MM.1S (cell line): ENCODE data around the gene NSUN3.

Experiments
- EZH2 ChIP-seq: fragments of 300-600 bp; sonication (generic); optimal IDR thresholded peaks from 2 replicates; pipeline ENCODE3; 2017; ENCODE audit warnings: low read depth, mild to moderate bottlenecking, antibody characterized with exemption, low read length, mixed read lengths
- EZH2phosphoT487 ChIP-seq: fragments of 300-600 bp; sonication (generic); IDR thresholded peaks from 2 replicates; pipeline ENCODE4 v1.6.1; 2018; ENCODE audit warnings: antibody characterized with exemption, low read length
- TF ChIP-seq, protein P1 (sequence below): fragments of 300-600 bp; sonication (generic); IDR thresholded peaks from 2 replicates; pipeline ENCODE4 v1.5.1; 2016; ENCODE audit warnings: antibody characterized with exemption, low read length, mixed read lengths

DNA sequence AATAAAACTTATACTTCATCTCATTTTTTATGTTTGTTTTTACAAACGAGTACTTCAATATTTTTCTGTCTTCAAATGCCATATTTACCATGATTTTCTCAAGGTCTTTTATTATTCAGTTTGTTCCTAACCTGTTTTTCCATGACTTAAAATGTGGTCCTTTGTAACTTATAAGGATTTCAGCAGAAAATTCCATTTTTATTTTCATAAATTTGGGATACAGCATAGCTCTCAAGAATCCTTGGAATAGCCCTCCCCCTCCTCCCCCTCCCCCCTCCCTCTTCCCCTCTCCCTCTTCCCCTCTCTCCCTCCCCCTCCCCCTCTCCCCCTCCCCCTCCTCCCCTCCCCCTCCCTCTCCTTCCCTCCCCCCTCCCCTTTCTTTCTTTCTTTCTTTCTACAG lies 19.6 kb upstream of the NSUN3 start:
- TF ChIP-seq, protein P1, sequence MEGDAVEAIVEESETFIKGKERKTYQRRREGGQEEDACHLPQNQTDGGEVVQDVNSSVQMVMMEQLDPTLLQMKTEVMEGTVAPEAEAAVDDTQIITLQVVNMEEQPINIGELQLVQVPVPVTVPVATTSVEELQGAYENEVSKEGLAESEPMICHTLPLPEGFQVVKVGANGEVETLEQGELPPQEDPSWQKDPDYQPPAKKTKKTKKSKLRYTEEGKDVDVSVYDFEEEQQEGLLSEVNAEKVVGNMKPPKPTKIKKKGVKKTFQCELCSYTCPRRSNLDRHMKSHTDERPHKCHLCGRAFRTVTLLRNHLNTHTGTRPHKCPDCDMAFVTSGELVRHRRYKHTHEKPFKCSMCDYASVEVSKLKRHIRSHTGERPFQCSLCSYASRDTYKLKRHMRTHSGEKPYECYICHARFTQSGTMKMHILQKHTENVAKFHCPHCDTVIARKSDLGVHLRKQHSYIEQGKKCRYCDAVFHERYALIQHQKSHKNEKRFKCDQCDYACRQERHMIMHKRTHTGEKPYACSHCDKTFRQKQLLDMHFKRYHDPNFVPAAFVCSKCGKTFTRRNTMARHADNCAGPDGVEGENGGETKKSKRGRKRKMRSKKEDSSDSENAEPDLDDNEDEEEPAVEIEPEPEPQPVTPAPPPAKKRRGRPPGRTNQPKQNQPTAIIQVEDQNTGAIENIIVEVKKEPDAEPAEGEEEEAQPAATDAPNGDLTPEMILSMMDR = no peak
- TF ChIP-seq EZH2 (no peak), EZH2phosphoT487 (no peak)
